ENCODE data around the gene RHOG.
A peak's percentile ranks its signal among the peaks of the same experiment; 100 is the strongest.
"Not testable (repeated sequence)": the region's sequence is repeated elsewhere in the genome, so short reads cannot be mapped to it uniquely, and the experiment has no call there.

The RHOG gene

GRCh38 chr11:3808861-3809623, 31.7 kb downstream of the RHOG start:
- peak; percentile 58 for DNase-seq (ENCODE audit: low spot score)

- peak; percentile 83 for DNase-seq (ENCODE audit: low spot score)
Observed at GRCh38 chr11:3807909-3808860, 32.6 kb downstream of the RHOG start, which contains the start of gene PGAP2. Gene PGAP2, plus strand, starts transcription at chr11:3808560. Its CDS starts 2,700 bp downstream, at chr11:3811260.

- peak; percentile 69 for DNase-seq (ENCODE audit: low spot score)
Observed at GRCh38 chr11:3803726-3804495, 36.8 kb downstream of the RHOG start.

- DNase-seq (ENCODE audit: low spot score): peak; percentile 40
Observed at GRCh38 chr11:3802011-3802790, 38.6 kb downstream of the RHOG start.

GRCh38 chr11:3799873-3800272, 40.9 kb downstream of the RHOG start:
- DNase-seq (ENCODE audit: low spot score): no peak

- no peak for DNase-seq (ENCODE audit: low spot score)
Observed at GRCh38 chr11:3799143-3799542, 41.6 kb downstream of the RHOG start.

- peak; percentile 99 for DNase-seq (ENCODE audit: low spot score)
Observed at GRCh38 chr11:3797329-3798090, 43.2 kb downstream of the RHOG start, which contains the start of gene NUP98. Gene NUP98, minus strand, starts transcription at chr11:3797554. Its CDS starts 15,437 bp downstream, at chr11:3782117.

- no peak for DNase-seq (ENCODE audit: low spot score)
Observed at GRCh38 chr11:3796801-3797328, 43.9 kb downstream of the RHOG start.

- DNase-seq (ENCODE audit: low spot score): no peak
Observed at GRCh38 chr11:3796346-3796745, 44.4 kb downstream of the RHOG start.

- DNase-seq (ENCODE audit: low spot score): no peak
Observed at GRCh38 chr11:3796002-3796311, 44.8 kb downstream of the RHOG start.

- no peak for DNase-seq (ENCODE audit: low spot score)
Observed at GRCh38 chr11:3795131-3796001, 45.4 kb downstream of the RHOG start.

- not testable (repeated sequence) for DNase-seq (ENCODE audit: low spot score)
Observed at GRCh38 chr11:3794387-3794786, 46.4 kb downstream of the RHOG start.

GRCh38 chr11:3786781-3787428, 53.9 kb downstream of the RHOG start:
- peak; percentile 14 for DNase-seq (ENCODE audit: low spot score)

GRCh38 chr11:3783611-3784010, 57.1 kb downstream of the RHOG start:
- no peak for DNase-seq (ENCODE audit: low spot score)

GRCh38 chr11:3782963-3783362, 57.8 kb downstream of the RHOG start:
- DNase-seq (ENCODE audit: low spot score): no peak

GRCh38 chr11:3781423-3781822, 59.3 kb downstream of the RHOG start:
- peak; percentile 63 for DNase-seq (ENCODE audit: low spot score)

All from GM03348 (cell line).